Neuronal stem cell (in vitro differentiated cells): ENCODE results near the gene NSFL1C.

Experiments used
- DNase-seq: peaks from one replicate; pipeline ENCODE4 v3.0.0-alpha.2; 2013; ENCODE audit warnings: low spot score
- H2AFZ ChIP-seq: one replicate; pipeline ENCODE4 v1.6.1; 2013; ENCODE audit warnings: mild to moderate bottlenecking, low read length, inconsistent platforms
- H2AK5ac ChIP-seq: 2 replicates; pipeline ENCODE4 v1.6.1; 2013; ENCODE audit warnings: low read depth, mild to moderate bottlenecking, inconsistent platforms, low read length, moderate library complexity, mixed read lengths
- H2BK120ac ChIP-seq: 2 replicates; pipeline ENCODE4 v1.6.1; 2013; ENCODE audit warnings: low read depth, mild to moderate bottlenecking, inconsistent platforms, low read length, moderate library complexity, mixed read lengths
- H2BK12ac ChIP-seq: one replicate; pipeline ENCODE4 v1.6.1; 2013; ENCODE audit warnings: low read length, inconsistent platforms
- H2BK15ac ChIP-seq: 2 replicates; pipeline ENCODE4 v1.6.1; 2013; ENCODE audit warnings: mild to moderate bottlenecking, low read length, inconsistent platforms, mixed read lengths
- H2BK5ac ChIP-seq: one replicate; pipeline ENCODE4 v1.6.1; 2013; ENCODE audit warnings: inconsistent platforms, mild to moderate bottlenecking, low read length, moderate library complexity
- H3K14ac ChIP-seq: one replicate; pipeline ENCODE4 v1.6.1; 2013; ENCODE audit warnings: low read length, inconsistent platforms
- H3K18ac ChIP-seq: 2 replicates; pipeline ENCODE4 v1.6.1; 2013; ENCODE audit warnings: low read length, inconsistent platforms
- H3K23ac ChIP-seq: 2 replicates; pipeline ENCODE4 v1.6.1; 2013; ENCODE audit warnings: low read depth, mild to moderate bottlenecking, mixed read lengths, low read length, inconsistent platforms; ENCODE audit not compliant: poor library complexity
- H3K27ac ChIP-seq: replicated peaks from 3 replicates; pipeline ENCODE4 v1.5.1; 2013; ENCODE audit warnings: low read length, inconsistent platforms
- H3K27me3 ChIP-seq, 3 experiments: 2 replicates each; pipeline ENCODE4 v1.6.1; 2013; ENCODE audit warnings: low read length in 3 of 3, mild to moderate bottlenecking in 2 of 3, inconsistent platforms in 1 of 3, low read depth in 1 of 3, mixed read lengths in 1 of 3, moderate library complexity in 1 of 3; ENCODE audit not compliant: control insufficient read depth in 3 of 3, insufficient read depth in 3 of 3
- H3K36me3 ChIP-seq, 2 donors: replicated peaks in 1 of 2; 2 replicates each; pipeline ENCODE4 v1.6.1; 2013; ENCODE audit warnings: low read length in 2 of 2; ENCODE audit not compliant: control insufficient read depth in 2 of 2, insufficient read depth in 2 of 2
- H3K4ac ChIP-seq: 2 replicates; pipeline ENCODE4 v1.6.1; 2013; ENCODE audit warnings: inconsistent platforms, mild to moderate bottlenecking, low read length, moderate library complexity
- H3K4me1 ChIP-seq, 2 donors: 1 replicate in 1 of 2; 2 replicates in 1 of 2; pipeline ENCODE4 v1.6.1; 2013; ENCODE audit warnings: low read length in 2 of 2, low read depth in 1 of 2; ENCODE audit not compliant: control insufficient read depth in 2 of 2, insufficient read depth in 1 of 2
- H3K4me2 ChIP-seq: one replicate; pipeline ENCODE4 v1.6.1; 2013; ENCODE audit warnings: mild to moderate bottlenecking, low read length, inconsistent platforms; ENCODE audit not compliant: insufficient read depth, poor library complexity, severe bottlenecking
- H3K4me3 ChIP-seq, 2 donors: 2 replicates each; pipeline ENCODE4 v1.5.1; 2013; ENCODE audit warnings: low read length in 2 of 2, mild to moderate bottlenecking in 2 of 2, inconsistent platforms in 1 of 2, moderate library complexity in 1 of 2
- H3K79me1 ChIP-seq: one replicate; pipeline ENCODE4 v1.6.1; 2013; ENCODE audit warnings: low read depth, mild to moderate bottlenecking, inconsistent platforms, low read length, moderate library complexity
- H3K9ac ChIP-seq: one replicate; pipeline ENCODE4 v1.6.1; 2013; ENCODE audit warnings: mild to moderate bottlenecking, low read depth, low read length, inconsistent platforms; ENCODE audit not compliant: poor library complexity
- H3K9me3 ChIP-seq, 2 donors: replicated peaks in 1 of 2; 2 replicates each; pipeline versions ENCODE3 to v1.6.1; 2013; ENCODE audit warnings: low read length in 2 of 2, mild to moderate bottlenecking in 2 of 2, inconsistent platforms in 1 of 2, low read depth in 1 of 2, mixed read lengths in 1 of 2, moderate library complexity in 1 of 2; ENCODE audit not compliant: control insufficient read depth in 2 of 2, insufficient read depth in 1 of 2
- H4K8ac ChIP-seq: one replicate; pipeline ENCODE4 v1.6.1; 2013; ENCODE audit warnings: low read depth, mild to moderate bottlenecking, inconsistent platforms, low read length, moderate library complexity
- H4K91ac ChIP-seq: one replicate; pipeline ENCODE4 v1.6.1; 2013; ENCODE audit warnings: low read length, low read depth, mild to moderate bottlenecking, inconsistent platforms; ENCODE audit not compliant: poor library complexity
- WGBS, 2 donors: extraction: QIAGEN DNeasy Blood & Tissue Kit; methylation state at CpG; one replicate each; pipeline ENCODE4 v1.1.7; 2013; ENCODE audit warnings: missing lambda C conversion rate in 2 of 2, mixed read lengths in 1 of 2; ENCODE audit not compliant: insufficient read length in 2 of 2, insufficient replicate concordance in 1 of 2; ENCODE audit errors: extremely low coverage in 2 of 2; 5-methylcytosine and 5-hydroxymethylcytosine counted together

Gene NSFL1C

DNA sequence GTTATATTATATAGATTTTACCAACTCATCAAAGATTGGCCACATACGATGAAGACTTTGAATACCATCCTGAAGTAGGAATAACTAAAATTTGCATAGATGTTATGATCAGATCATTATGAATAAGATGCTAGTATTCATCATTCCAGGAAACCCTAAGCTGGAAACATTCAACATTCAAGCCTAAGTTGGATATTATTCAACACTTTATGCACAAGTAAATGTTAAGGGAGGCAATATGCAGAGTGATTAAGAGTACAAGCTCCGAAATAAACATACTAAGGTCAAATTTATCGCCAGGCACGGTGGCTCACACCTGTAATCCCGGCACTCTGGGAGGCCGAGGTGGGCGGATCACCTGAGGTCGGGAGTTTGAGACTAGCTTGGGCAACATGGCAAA lies 30.4 kb downstream of the NSFL1C start:
- no peaks in the 10 kb centered on the region for H3K79me1 ChIP-seq
- H3K9me3 ChIP-seq = peaks cover 0 to 20% of the 10 kb centered on the region in 2 donors
- H2BK5ac ChIP-seq = no peak overlapping the region
- H3K14ac ChIP-seq = no peak overlapping the region
- no peak overlapping the region for H3K9ac ChIP-seq
- no peak overlapping the region for H3K23ac ChIP-seq
- no peak overlapping the region for H4K91ac ChIP-seq
- no peak overlapping the region for H2AFZ ChIP-seq
- no peak for DNase-seq
- no peak overlapping the region for H3K4me3 ChIP-seq
- H2AK5ac ChIP-seq = no peak overlapping the region
- no peaks in the 10 kb centered on the region for H3K27me3 ChIP-seq
- H3K4me1 ChIP-seq = no peaks in the 10 kb centered on the region
- no peak overlapping the region for H3K4me2 ChIP-seq
- H3K36me3 ChIP-seq = peaks cover 3 to 13% of the 10 kb centered on the region in 2 donors
- WGBS, 2 donors = no CpG with 5 or more reads among the region's 8 CpGs
- H2BK12ac ChIP-seq = no peak overlapping the region
- H3K27ac ChIP-seq = no peak overlapping the region
- H2BK120ac ChIP-seq = no peak overlapping the region
- no peak overlapping the region for H2BK15ac ChIP-seq
- no peak overlapping the region for H3K18ac ChIP-seq
- H3K4ac ChIP-seq = no peak overlapping the region
- no peak overlapping the region for H4K8ac ChIP-seq

DNA sequence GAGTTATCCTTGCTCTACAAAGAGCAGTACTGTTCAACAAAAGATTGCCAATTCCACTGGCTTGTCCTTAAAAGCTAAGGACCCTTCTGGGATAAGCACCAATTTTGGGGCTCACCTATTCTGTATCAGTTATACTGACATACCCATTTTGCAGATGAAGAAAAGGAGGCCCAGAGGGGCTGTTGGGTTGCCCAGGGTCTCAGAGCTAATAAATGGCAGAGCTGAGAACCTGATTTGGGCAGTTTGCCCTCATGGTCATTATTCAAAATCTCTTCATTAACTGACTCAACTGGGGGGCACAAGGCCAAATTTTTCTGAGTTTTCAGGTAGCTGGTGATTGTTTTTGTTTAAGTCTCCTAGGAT lies 31.3 kb downstream of the NSFL1C start:
- H3K27me3 ChIP-seq = no peaks in the 10 kb centered on the region
- H3K9ac ChIP-seq = no peak overlapping the region
- H2BK15ac ChIP-seq = no peak overlapping the region
- no peak for DNase-seq
- no peak overlapping the region for H3K27ac ChIP-seq
- no peak overlapping the region for H3K4me2 ChIP-seq
- no peak overlapping the region for H4K8ac ChIP-seq
- peaks cover 0 to 20% of the 10 kb centered on the region in 2 donors for H3K9me3 ChIP-seq
- no peak overlapping the region for H2AK5ac ChIP-seq
- no peak overlapping the region for H3K18ac ChIP-seq
- H3K14ac ChIP-seq = no peak overlapping the region
- no peak overlapping the region for H3K23ac ChIP-seq
- no peak overlapping the region for H3K4ac ChIP-seq
- H4K91ac ChIP-seq = no peak overlapping the region
- no peak overlapping the region for H2BK12ac ChIP-seq
- H3K36me3 ChIP-seq = peaks cover 3 to 7% of the 10 kb centered on the region in 2 donors
- H3K4me3 ChIP-seq = no peak overlapping the region
- H2BK120ac ChIP-seq = no peak overlapping the region
- no peak overlapping the region for H2BK5ac ChIP-seq
- H3K79me1 ChIP-seq = no peaks in the 10 kb centered on the region
- no peaks in the 10 kb centered on the region for H3K4me1 ChIP-seq
- H2AFZ ChIP-seq = no peak overlapping the region

DNA sequence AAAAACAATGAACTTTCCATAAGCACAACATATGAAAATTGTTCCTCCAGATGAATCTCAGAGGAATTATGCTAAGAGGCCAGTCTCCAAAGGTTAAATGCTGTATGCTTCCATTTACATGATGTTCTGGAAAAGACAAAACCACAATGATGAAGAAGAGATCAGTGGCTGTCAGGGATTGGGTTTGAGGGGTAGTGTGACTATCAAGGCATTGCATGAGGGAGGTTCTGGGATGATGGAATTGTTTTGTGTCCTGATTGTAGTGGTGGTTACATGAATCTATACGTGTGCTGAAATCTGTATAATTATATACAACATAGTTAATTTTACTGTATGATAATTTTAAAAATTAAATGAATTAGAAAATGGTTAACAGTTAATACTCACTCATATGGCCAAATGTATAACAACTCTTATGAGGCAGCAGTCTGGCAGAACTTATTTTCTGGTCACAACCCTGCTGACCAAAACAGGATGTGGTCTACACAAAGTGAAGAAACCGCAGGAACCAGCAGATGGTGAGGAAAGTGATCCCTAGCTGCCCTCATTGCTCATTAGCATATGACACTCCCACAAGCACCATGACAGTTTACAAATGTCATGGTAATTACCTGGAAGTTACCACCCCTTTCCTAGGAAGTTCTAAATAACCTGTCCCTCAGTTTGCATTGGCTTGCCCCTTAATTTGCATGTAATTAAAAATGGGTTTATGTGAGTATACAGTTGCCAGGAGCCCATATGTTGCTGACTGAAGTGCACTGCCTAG lies 31.9 kb downstream of the NSFL1C start:
- no peak for DNase-seq
- Histone ChIP-seq H3K79me1 (no peaks in the 10 kb centered on the region), H3K9ac (no peak overlapping the region), H2BK12ac (no peak overlapping the region), H3K4me3 (no peak overlapping the region), H3K9me3 (peaks cover 0 to 20% of the 10 kb centered on the region in 2 donors), H3K27me3 (no peaks in the 10 kb centered on the region), H3K36me3 (peaks cover 2 to 3% of the 10 kb centered on the region in 2 donors), H4K91ac (no peak overlapping the region), H2BK120ac (no peak overlapping the region), H2BK15ac (no peak overlapping the region), H3K4ac (no peak overlapping the region), H2BK5ac (no peak overlapping the region), H3K27ac (no peak overlapping the region), H3K14ac (no peak overlapping the region), H2AFZ (no peak overlapping the region), H2AK5ac (no peak overlapping the region), H3K18ac (no peak overlapping the region), H3K23ac (no peak overlapping the region), H3K4me1 (no peaks in the 10 kb centered on the region), H3K4me2 (no peak overlapping the region), H4K8ac (no peak overlapping the region)
- WGBS, 2 donors = no CpG with 5 or more reads among the region's 2 CpGs

DNA sequence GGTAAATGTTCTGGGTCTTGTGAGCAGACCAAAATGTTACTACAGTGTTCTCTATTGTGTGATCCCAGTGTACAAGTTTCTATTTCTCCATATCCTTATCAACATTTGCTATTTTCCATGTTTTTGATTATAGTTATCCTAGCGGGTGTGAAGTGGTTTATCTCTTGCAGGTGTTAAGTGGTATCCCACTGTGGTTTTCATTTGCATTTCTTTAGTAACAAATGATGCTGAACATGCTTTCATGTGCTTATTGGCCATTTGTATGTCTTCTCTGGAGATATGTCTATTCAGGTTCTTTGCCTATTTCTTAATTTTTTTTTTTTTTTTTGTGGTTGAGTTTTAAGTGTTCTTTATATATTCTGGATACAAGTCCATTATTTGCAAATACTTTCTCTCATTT lies 35.5 kb downstream of the NSFL1C start:
- Histone ChIP-seq H3K4me3 (no peak overlapping the region), H3K9me3 (peaks cover 0 to 20% of the 10 kb centered on the region in 2 donors), H4K91ac (no peak overlapping the region), H4K8ac (no peak overlapping the region), H3K4me1 (peaks cover 8 to 16% of the 10 kb centered on the region in 2 donors), H3K18ac (no peak overlapping the region), H3K23ac (no peak overlapping the region), H2BK15ac (no peak overlapping the region), H2BK5ac (no peak overlapping the region), H3K14ac (no peak overlapping the region), H2AFZ (no peak overlapping the region), H3K27ac (no peak overlapping the region), H2AK5ac (no peak overlapping the region), H2BK12ac (no peak overlapping the region), H3K4ac (no peak overlapping the region), H3K36me3 (no peaks in the 10 kb centered on the region), H3K27me3 (no peaks in the 10 kb centered on the region), H2BK120ac (no peak overlapping the region), H3K9ac (no peak overlapping the region), H3K79me1 (no peaks in the 10 kb centered on the region), H3K4me2 (no peak overlapping the region)
- DNase-seq = no peak
- WGBS, 2 donors = no CpG with 5 or more reads among the region's 1 CpG
